Erythroblast (primary cell): ENCODE measurements around the gene ELK3.
"Not testable (repeated sequence)": the region's sequence is repeated elsewhere in the genome, so short reads cannot be mapped to it uniquely, and the experiment has no call there.

ENCODE experiments used
- GATA1 ChIP-seq: IDR thresholded peaks from 2 replicates; pipeline ENCODE4 v1.6.1; 2011; ENCODE audit warnings: low read depth, mild to moderate bottlenecking, control low read depth, low read length, moderate library complexity
- POLR2A ChIP-seq: IDR thresholded peaks from 2 replicates; pipeline ENCODE4 v1.6.1; 2011; ENCODE audit warnings: mild to moderate bottlenecking, low read length

DNA sequence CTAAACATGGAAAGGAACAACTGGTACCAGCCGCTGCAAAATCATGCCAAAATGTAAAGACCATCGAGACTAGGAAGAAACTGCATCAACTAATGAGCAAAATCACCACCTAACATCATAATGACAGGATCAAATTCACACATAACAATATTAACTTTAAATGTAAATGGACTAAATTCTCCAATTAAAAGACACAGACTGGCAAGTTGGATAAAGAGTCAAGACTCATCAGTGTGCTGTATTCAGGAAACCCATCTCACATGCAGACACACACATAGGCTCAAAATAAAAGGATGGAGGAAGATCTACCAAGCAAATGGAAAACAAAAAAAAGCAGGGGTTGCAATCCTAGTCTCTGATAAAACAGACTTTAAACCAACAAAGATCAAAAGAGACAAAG lies 123.6 kb downstream of the ELK3 start:
- not testable (repeated sequence) for TF ChIP-seq POLR2A, GATA1
